MCF 10A (cell line): ENCODE results near the gene TBATA. TPM values are rescaled to one million over a fixed set of nuclear protein-coding genes. Genes with fewer than 3 reads are reported as not detected.
"Not testable (repeated sequence)": the region's sequence is repeated elsewhere in the genome, so short reads cannot be mapped to it uniquely, and the experiment has no call there.

Experiments
- BruUV-seq: library from RNA; stranded (reverse); fragments of 400-500 nt; replicated peaks from 2 replicates; lab custom pipeline; 2021; lab: Mats Ljungman, UMichigan
- CTCF ChIA-PET: fragments of 300-600 bp; sonication (Branson Sonifier 250); formaldehyde crosslinking; extraction: SDS; loops from one replicate; lab custom pipeline; 2021; ENCODE audit warnings: antibody characterized with exemption, inconsistent platforms; lab: Yijun Ruan, JAX
- POLR2A ChIA-PET: fragments of 300-600, 350-650 bp; sonication (Branson Sonifier 250); formaldehyde crosslinking; extraction: SDS; loops from one replicate; lab custom pipeline; 2020; ENCODE audit warnings: antibody characterized with exemption, inconsistent platforms; lab: Yijun Ruan, JAX
- DNase-seq: peaks from one replicate; pipeline ENCODE4 v3.0.0-alpha.2; 2018; ENCODE audit not compliant: unreplicated experiment
- H3K27ac Mint-ChIP-seq: one replicate; pipeline ENCODE4 v1.8.0; 2022; ENCODE audit warnings: mild to moderate bottlenecking, low read depth, mixed read lengths; ENCODE audit not compliant: unreplicated experiment
- H3K27me3 Mint-ChIP-seq: one replicate; pipeline ENCODE4 v1.8.0; 2022; ENCODE audit warnings: mixed read lengths; ENCODE audit not compliant: insufficient read depth, unreplicated experiment
- H3K36me3 Mint-ChIP-seq: one replicate; pipeline ENCODE4 v1.8.0; 2022; ENCODE audit warnings: mild to moderate bottlenecking, moderate library complexity, mixed read lengths; ENCODE audit not compliant: insufficient read depth, unreplicated experiment
- H3K4me1 Mint-ChIP-seq: one replicate; pipeline ENCODE4 v1.8.0; 2022; ENCODE audit warnings: mixed read lengths; ENCODE audit not compliant: insufficient read depth, unreplicated experiment
- H3K4me3 Mint-ChIP-seq: one replicate; pipeline ENCODE4 v1.8.0; 2022; ENCODE audit warnings: mild to moderate bottlenecking, moderate library complexity, mixed read lengths; ENCODE audit not compliant: unreplicated experiment
- H3K9me3 Mint-ChIP-seq: one replicate; pipeline ENCODE4 v1.8.0; 2022; ENCODE audit warnings: mixed read lengths; ENCODE audit not compliant: unreplicated experiment
- CTCF ChIP-seq: fragments of 200-600 bp; IDR thresholded peaks from one replicate; pipeline ENCODE4 v1.8.0; 2022; ENCODE audit warnings: antibody characterized with exemption, mild to moderate bottlenecking; ENCODE audit not compliant: unreplicated experiment
- intact Hi-C: fragments of 100-400 bp; cut with micrococcal nuclease; formaldehyde crosslinking; loops from 2 replicates; pipeline ENCODE4 v1.14.1; 2022
- total RNA-seq: library from RNA; stranded (reverse); gene quantifications from 2 replicates; pipeline ENCODE4 v1.2.3, GENCODE V29; 2022

TBATA gene
- total RNA-seq, 1 experiment from 2014 or later = not detected

- ChIA-PET POLR2A (interaction anchor here (0.6 kb wide), 2 partner anchors 83 to 158 kb away, joined by 3 to 4 read pairs; no protein-coding TSS in a partner anchor), CTCF (interaction anchor here (1.0 to 2.0 kb wide), 2 partner anchors 11 to 211 kb away, joined by 4 read pairs; no protein-coding TSS in a partner anchor)
- Mint-ChIP-seq H3K27ac (no peak overlapping the region), H3K4me1 (peaks cover 6% of the 10 kb centered on the region), H3K27me3 (peaks cover 39% of the 10 kb centered on the region), H3K36me3 (no peaks in the 10 kb centered on the region), H3K4me3 (no peak overlapping the region), H3K9me3 (peaks cover 5% of the 10 kb centered on the region)
- DNase-seq = no peak
- intact Hi-C loops = no loop called here
- no peak for TF ChIP-seq CTCF
- no TSS peak for BruUV-seq
These were observed 15.2 kb downstream of the TBATA start for GRCh38 chr10:70770001-70770400.

- peaks cover 8% of the 10 kb centered on the region for H3K9me3 Mint-ChIP-seq
- POLR2A ChIA-PET = no interaction called here
- BruUV-seq = no TSS peak
- H3K4me3 Mint-ChIP-seq = no peak overlapping the region
- no peaks in the 10 kb centered on the region for H3K36me3 Mint-ChIP-seq
- no peak overlapping the region for H3K27ac Mint-ChIP-seq
- CTCF ChIA-PET = interaction anchor here (2.0 kb wide), 1 partner anchor 10 kb away, joined by 4 read pairs; no protein-coding TSS in a partner anchor
- H3K4me1 Mint-ChIP-seq = no peaks in the 10 kb centered on the region
- no peak for DNase-seq
- TF ChIP-seq CTCF = no peak
- peaks cover 39% of the 10 kb centered on the region for H3K27me3 Mint-ChIP-seq
- intact Hi-C loops = no loop called here
These were observed 16.1 kb downstream of the TBATA start for GRCh38 chr10:70769121-70769520.

- BruUV-seq, POLR2A ChIA-PET, H3K9me3 Mint-ChIP-seq, H3K27ac Mint-ChIP-seq, H3K36me3 Mint-ChIP-seq, H3K4me3 Mint-ChIP-seq, DNase-seq, H3K4me1 Mint-ChIP-seq, intact Hi-C loops: not testable (repeated sequence)
- H3K27me3 Mint-ChIP-seq = peaks cover 39% of the 10 kb centered on the region
- CTCF ChIA-PET = interaction anchor here (2.0 kb wide), 1 partner anchor 9 kb away, joined by 4 read pairs; no protein-coding TSS in a partner anchor
These were observed 17.0 kb downstream of the TBATA start for GRCh38 chr10:70768026-70768685.

GRCh38 chr10:70765794-70766594, 19.2 kb downstream of the TBATA start:
- no peak for DNase-seq
- CTCF ChIA-PET = interaction anchor here (0.5 kb wide), 1 partner anchor 1378 kb away, joined by 4 read pairs; no protein-coding TSS in a partner anchor
- no peaks in the 10 kb centered on the region for H3K4me1 Mint-ChIP-seq
- H3K9me3 Mint-ChIP-seq = peaks cover 8% of the 10 kb centered on the region
- peaks cover 39% of the 10 kb centered on the region for H3K27me3 Mint-ChIP-seq
- BruUV-seq = no TSS peak
- H3K4me3 Mint-ChIP-seq = no peak overlapping the region
- H3K36me3 Mint-ChIP-seq = no peaks in the 10 kb centered on the region
- no peak overlapping the region for H3K27ac Mint-ChIP-seq
- POLR2A ChIA-PET = no interaction called here
- intact Hi-C loops = no loop called here
- no peak for TF ChIP-seq CTCF
